Epidermal melanocyte (primary cell): ENCODE data around the gene NFASC.

Source experiments
- DNase-seq: peaks from one replicate; pipeline ENCODE4 v3.0.0; 2011; ENCODE audit warnings: low spot score; ENCODE audit not compliant: insufficient read length

The NFASC gene

DNA sequence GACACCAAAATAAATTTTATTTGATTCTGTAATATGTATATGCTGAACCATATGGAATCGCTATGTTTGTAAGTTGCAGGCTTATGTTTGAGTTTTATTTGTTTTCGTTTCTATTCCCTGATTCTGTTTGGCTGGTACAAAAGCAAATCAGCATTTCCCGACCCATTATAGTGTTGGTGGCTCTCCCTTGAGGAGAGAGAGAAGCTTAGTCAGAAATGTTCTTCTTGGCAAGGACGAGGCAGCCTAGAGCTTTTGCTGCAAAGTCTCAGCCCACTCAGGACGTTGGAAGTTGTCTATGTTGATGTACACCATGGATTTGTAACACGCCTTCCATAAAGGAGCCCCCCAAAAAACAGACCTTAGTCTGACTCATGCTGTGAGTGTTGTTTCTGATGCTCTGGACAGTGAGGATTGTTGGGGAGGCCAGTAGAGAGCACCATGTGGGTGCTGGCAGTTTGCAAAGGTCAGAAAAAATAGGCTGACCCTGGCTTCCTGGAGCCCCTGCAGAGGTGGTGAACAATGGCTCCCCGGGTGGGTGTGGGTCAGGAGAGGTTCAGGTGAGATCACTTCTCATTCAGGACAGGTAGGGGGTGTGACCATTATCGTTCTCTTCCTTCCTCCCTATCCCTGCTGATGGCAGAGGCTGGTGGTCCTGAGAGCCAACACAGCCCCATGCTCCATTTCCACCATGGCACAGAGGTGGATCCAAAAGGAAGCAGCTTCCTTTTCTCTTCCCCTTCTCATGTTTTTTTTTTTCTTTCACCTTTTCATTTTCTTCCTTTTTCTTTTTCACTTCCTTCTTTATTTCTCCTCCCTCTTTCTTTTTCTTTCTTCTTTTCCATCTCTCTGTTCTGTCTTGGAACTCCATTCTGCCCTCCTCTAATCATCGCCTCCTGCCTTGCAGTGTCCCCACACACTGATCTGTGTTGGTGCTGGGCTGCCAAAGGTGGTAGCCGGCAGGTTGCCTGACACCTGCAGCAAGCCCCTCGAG lies 88.0 kb downstream of the NFASC start:
- DNase-seq, result no peak

DNA sequence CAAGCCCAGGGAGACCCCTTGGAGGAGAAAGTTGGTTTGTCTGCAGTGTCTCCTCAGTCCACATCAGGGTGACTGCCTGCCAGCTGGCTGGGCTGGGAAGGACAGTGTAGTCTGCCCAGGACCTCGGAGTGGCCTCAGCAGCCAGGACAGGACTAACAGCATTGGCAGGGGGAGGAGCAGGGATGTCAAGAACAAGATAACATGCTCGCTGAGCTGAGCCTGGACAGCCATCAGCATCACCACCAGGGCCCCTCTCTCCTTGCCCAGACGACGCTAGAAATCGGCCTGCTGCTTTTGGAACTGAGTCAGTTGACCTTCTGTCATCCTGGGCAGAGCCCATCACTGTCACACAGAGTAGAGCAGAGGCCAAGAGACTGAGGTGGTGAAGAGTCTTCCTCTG lies 88.7 kb downstream of the NFASC start:
- DNase-seq, result no peak

DNA sequence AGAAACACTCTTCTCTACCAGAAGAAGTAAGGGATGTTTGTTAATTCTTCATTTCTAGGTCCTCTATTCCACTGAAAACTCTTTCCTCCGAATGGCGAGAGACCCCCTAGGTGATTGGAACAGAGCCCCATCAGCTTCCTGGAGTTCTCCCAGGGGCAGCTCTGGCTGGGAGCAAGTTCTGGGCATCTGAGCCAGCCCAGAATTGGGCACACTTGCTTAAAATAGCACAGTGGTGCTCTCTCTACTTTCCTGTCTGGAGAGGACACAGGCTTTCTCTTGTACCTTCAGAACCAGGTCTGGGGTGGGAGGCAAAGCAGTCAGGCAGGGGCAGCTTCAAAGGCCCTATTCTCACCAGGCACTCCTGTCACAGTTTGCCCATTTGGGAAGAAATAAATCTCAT lies 89.2 kb downstream of the NFASC start:
- no peak for DNase-seq

DNA sequence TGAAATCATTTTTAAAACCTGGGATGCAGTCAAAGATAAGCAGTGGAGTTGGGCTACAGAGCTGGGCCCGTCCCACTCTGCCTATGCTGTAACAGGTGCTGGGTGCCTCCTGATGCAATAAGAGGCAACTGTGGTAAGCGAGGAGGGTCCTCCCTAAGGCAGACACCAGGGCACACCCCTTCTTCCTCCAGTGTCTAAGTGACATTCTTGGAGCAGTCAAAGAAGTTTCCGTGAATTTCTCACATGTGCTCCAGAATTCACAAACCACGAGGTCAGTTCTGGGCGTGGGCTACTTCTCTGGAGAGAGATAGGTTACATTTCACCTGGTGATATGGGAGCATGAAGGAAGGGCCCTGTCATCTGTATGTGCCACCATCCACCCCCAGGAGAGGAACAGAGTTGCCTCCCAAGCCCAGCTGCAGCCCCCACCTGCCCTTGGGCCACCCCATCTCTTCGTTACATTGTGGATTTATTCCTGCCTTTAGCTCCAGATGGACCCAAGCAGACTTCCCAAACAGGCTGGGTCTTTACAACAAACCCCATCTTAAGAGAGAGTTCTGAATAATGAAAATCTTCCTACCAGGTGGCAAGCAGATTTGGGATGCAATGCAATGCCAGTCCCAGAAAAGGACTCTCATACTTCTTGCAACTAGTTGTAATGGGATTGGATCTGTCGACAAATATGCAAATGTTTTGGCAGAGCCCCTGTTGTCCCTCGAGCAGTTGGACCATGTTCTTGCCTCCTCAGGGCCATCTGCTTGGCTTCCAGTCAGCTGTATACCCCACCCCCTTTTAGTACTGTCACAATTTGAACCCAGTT lies 89.9 kb downstream of the NFASC start:
- no peak for DNase-seq

DNA sequence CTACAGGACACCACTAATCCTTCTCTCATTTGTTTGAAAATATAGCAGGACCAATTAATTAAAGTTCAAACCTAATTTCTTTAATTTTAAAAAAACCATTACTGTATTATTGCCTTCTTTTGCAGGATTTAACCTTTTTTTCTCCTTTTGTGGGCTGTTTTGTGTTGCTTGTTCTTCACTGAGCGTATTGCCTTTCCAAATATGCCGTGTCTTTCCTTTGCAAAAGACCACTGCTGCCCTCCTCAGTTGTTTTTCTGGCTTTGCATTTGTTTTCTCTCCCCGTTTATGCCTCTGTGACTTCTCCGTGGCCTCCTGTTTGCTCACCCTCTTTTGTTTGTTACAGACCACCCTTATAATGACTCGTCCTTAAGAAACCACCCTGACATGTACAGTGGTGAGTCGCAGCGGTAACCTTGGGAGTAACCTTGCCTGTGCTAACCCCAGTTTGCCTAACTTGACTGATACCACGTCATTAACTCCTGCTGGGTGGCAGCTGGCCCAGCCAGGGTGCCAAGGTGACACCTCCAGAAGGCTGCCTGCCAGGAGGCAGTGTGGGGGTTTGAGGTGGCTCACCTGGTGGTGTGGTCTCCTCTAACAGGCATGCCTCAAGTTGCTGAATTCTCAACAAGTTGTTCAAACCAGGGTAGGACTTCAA lies 91.2 kb downstream of the NFASC start:
- DNase-seq, result no peak

DNA sequence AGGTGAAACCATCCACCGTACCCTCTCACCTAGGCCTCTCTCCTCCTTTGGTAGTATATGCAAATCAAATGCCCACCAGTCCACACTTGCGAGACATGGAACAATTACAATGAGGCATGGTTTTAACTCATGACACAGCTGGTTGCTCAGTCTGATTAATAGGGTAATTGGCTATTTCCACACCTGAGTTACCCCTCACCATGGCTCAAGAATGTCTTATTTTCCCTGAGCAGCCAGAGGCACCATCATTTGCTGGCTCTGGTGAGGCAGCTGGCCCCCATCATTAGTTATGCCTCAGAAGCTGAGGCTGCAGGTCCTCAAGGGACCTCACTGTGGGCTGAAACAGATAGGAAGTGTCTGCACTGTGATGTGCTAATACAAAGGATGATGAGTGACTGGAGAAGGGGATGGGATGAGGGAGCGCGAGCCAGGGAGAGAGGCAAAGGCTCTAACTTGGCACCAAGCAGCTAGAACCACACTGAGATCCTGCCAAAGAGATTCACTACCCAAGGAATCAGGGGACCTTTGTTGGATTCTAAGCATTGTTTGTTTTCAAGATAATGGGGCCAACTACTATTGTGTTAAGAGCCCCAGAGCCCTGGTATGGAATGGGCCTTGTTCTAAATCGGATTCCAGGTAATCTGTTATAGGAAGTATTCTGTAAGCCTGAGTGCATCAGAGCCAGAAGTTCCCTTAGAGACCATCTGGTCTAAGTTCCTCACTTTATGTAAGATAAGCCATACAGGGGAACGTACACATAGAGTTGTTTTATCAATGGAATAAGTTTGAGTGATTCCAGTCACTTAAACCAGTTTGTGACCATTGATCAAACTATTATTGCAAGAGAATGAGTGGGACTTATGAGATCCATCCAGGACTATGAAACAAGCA lies 92.3 kb downstream of the NFASC start:
- no peak for DNase-seq

DNA sequence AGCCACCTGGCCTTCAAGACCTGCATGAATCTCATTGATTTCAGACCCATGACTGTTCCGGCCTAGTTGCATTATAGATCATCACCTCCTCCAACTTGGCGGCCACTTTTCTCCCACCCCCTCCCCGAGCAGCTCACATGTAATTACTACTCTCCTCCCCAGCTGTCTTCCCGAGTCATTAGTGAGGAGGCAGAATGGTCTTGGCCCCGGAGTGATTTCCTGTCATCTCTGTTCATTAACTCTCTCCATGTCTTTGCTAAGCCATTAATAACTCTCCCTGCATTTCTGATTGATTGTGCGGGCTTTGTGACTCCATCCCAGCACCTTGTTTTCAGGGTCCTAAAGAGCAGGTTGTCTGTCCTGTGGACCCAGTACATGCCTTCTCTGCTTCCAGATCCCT lies 96.8 kb downstream of the NFASC start:
- no peak for DNase-seq

DNA sequence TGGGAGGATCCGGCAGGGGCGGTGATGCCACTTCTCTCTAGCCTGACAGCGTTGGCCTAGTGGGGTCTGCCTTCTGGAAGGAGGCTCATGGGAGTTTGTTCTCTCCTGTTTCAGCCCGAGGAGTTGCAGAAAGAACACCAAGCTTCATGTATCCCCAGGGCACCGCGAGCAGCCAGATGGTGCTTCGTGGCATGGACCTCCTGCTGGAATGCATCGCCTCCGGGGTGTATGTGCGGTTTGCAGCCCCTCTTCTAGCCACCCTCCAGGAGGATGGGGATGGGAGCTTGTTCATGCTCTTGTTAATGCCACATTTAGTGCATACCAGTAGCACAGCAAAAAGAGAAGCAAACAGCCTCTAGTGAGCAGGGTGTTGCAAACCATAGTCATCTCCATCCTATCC lies 97.5 kb downstream of the NFASC start:
- no peak for DNase-seq

DNA sequence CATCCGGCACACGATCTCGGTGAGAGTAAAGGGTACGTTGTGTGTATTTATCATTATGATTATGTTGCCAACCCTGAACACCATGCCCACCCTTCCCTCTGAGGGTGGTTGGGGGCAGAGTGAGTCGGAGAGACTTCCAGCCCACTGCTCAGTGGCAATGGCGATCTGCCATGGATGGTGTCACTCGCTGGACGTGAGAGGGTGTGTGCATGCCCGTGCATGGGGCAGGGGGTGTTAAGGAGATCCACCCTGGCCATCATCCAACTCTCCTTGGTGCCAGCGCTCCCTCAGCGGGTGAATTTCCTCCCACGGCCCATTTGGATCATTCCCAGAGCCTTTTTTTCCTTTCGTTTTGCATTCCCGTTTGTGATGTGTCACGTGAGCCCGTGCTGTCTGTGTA lies 98.3 kb downstream of the NFASC start:
- DNase-seq, result no peak

DNA sequence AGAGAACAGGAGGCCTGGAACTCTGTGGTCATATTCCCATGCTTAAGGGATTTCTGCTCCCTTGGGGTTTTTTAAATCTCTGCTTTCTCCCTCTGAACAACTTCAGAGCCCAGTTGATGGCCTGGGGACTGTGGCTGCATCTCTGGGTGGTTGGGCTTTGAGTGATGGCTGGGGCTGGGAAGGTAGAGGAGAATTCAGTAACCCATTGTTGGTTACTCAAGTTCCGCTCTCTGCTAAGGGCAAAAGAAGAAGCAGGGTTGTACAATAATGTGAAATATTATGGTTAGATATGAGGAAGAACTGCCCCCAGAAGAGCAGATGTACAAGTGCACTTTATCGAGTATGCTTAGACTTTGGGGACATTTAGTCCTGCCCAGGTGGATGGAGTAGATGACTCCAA lies 100.3 kb downstream of the NFASC start:
- DNase-seq, result no peak

DNA sequence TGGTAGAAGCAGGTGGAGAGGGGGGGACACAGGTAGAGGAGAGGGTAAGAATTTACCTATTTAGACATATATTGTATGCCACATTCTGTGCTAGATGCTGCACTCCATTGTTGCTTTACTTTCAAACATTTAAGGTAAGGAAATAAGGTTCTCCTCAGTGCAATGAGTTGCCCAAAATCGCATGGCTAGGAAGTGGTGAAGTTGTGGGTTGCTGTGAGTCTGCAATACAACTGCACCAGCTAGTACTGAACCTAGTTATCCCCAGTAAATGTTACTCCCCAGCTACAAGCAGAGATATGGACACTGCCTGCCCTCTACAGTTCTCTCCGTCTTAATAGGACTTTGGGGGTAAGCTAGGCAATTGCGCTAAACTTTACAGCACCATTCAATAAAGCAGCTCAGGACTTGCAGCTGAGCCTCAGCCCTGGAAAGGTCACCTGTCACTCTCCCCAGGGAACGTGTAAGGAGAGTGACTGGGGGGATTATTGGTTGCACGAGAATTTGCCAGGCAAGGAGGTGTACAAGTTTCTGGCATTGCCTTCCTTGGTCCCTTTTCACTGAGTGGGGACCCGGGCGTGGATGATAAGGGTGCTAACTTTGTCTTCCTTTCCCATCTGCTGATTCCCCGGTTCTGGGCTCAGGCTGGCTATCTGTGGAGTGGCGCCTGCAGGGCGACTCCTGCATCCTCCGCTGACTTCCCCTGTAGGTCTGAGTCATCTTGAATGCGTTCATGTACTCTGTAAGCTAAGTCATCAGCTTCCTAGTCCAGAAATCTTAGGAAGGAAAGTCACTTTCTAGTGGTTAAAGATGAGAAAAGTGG lies 101.1 kb downstream of the NFASC start:
- no peak for DNase-seq

DNA sequence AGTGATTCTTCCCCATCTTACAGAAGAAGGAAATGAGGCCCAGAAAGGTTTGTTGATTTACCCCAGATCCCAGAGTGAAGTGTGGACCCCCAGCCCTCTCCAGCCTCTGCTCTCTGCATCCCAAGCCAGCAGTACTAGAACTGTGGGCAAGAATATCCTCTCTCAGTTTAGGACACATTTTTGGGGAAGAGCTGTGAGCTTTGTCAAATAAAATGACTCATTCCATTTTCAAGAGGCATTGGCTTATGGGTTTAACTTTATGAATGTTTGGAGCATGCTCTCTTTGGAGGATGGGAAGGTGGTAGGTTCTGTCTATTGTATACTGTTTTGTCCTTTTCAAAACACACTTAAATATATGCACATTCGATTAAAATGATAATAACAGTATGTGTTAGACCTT lies 101.8 kb downstream of the NFASC start:
- no peak for DNase-seq

DNA sequence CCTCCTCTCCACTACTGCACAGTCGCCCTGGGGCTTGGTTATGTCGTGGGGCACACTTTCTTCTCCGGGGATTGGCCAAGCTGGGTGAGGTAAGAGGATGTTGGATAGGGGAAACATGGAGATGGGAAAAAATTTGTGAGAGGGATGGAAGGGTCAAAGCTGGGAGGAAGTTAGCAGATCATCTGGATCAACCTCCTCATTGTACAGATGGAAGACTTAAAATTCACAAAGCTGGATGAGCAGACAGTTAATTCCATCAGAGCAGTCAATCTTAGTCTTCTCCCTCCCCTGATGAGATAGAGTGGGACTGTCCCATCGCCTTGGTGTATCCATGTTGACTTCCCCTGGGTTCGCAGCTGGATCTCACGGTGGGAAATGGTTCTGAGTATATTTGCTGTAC lies 102.8 kb downstream of the NFASC start:
- no peak for DNase-seq

DNA sequence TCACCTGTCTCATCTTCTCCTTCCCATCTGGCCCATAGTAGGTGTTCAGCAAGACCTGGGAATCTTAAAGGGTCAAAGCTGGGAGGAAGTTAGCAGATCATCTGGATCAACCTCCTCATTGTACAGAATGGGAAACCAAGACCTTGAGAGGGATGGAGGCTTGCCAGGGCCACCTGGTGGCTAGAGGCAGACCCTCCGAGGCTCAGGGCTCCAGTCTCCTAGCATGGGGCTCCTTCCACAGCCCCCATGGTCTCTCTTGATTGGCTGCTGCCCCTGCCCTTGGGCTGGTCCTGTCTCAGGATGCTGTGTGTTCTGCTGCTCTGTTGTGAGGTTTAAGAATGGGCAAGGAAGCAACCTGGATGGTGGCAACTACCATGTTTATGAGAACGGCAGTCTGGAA lies 103.7 kb downstream of the NFASC start:
- no peak for DNase-seq

DNA sequence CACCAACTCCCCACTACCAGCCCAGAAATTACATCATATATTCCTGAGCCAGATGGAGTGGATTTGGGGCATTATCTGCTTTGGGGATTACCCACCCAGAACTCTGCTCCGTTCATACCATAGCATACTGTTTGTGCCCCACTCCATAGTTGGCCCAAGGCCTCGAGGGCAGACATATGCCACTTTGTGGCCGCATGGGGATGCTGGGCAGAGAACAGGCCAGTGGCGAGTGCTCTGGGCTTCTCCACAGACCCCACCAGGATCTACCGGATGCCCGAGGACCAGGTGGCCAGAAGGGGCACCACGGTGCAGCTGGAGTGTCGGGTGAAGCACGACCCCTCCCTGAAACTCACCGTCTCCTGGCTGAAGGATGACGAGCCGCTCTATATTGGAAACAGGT lies 104.4 kb downstream of the NFASC start:
- DNase-seq, result no peak

DNA sequence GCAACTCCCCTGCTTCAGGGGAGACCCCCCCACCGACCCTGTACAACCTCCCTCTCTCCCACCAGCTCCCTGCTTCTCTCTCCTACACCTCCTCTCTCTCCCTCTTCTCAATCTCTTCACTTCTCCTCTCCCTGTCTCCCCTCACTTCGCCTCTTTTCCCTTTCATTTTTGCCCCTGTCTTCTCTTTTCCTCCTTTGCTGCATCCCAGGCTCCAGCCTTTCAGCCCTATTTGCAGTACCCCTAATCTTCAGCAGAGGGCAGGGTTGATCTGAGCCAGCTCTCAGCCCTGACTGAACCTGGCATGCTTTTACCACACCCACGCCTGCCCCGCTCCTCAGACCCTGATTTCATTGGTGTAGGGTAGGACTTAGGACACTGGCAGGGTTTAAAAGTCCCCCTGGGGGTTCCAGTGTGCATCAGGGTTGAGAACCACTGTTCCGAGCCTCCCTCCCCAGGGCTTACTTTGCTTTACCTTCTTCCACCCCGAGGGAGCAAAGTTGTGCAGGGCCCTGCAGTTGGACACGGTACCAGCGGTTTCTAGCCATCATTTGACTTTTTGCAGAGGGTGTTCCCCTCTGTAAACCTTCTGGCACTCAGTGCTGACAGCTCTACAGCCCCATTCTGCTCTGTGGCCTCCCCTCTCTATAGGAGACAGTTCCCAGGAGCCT lies 105.0 kb downstream of the NFASC start:
- DNase-seq, result peak; percentile 82

DNA sequence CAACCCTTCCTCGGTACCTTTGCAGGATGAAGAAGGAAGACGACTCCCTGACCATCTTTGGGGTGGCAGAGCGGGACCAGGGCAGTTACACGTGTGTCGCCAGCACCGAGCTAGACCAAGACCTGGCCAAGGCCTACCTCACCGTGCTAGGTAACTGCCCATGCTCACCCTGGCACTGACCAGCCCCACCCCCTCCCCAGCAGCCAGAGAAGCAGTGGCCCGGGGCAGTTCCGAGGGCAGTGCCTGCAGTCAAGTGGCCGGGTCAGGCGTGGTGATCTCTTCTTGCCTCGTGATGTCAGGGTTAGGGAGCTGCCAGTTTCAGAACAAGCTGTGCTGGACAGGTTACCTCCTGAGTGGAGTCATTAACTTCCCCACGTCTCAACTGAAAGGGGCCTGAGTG lies 106.0 kb downstream of the NFASC start:
- no peak for DNase-seq

DNA sequence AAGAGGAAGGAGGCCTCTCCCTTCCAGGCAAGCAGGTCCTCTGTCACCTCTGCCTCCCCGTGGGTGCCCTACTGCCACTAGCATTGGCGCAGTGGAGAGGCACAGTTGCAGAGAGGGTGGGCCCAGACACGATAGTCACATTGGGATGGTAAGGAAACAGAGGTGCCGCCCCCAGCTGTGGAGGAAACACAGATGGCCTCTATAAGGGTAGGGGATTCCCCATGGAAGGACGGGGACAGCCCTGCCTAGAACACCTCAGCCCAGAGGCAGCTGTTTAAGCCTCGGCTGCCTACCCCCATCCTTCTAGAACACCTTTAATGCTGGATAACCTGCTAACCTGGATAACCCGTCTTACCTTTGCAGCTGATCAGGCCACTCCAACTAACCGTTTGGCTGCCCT lies 106.7 kb downstream of the NFASC start:
- no peak for DNase-seq

DNA sequence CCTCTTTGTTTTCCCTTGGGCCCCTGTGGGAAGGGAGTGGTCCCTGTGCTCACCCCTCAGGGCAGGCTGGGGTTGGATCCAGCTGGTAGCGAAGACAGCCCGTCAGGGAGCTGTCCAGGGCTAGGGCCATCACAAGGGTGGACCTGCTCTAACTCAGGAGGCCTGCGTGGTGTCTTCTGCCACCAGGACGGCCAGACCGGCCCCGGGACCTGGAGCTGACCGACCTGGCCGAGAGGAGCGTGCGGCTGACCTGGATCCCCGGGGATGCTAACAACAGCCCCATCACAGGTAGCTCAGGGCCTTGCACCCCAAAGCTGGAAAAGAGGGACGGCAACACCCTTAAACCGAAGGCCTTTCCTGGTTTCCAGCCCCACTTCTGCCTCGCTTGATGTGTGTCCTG lies 108.1 kb downstream of the NFASC start:
- DNase-seq, result no peak

DNA sequence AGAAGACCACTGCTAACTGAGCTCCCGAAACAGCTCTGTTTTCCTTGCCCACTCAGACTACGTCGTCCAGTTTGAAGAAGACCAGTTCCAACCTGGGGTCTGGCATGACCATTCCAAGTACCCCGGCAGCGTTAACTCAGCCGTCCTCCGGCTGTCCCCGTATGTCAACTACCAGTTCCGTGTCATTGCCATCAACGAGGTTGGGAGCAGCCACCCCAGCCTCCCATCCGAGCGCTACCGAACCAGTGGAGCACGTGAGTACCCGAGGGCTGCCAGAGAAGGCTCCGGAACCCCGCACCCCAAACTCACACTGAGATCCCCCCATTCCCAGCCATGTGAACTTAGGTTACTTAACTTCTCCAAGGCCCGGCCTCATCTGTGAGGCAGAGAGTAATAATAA lies 108.6 kb downstream of the NFASC start:
- DNase-seq, result no peak
